Colonic mucosa (tissue), 4 donors: Measurements from ENCODE around the gene AFF3. TPM values are rescaled to one million over a fixed set of nuclear protein-coding genes. Genes with fewer than 3 reads are reported as not detected.

Experiments used
- DNase-seq: peaks from one replicate; pipeline ENCODE4 v3.0.0-alpha.2; 2020
- H3K27ac ChIP-seq: fragments of 200-600 bp; one replicate; pipeline ENCODE4 v1.8.0; 2021
- H3K27me3 ChIP-seq: fragments of 200-600 bp; one replicate; pipeline ENCODE4 v1.8.0; 2021
- H3K36me3 ChIP-seq: fragments of 200-600 bp; one replicate; pipeline ENCODE4 v1.8.0; 2021
- H3K4me1 ChIP-seq: fragments of 200-600 bp; one replicate; pipeline ENCODE4 v1.8.0; 2021; ENCODE audit warnings: mild to moderate bottlenecking
- H3K4me3 ChIP-seq: fragments of 200-600 bp; one replicate; pipeline ENCODE4 v1.8.0; 2021
- H3K9ac ChIP-seq, 2 donors: one replicate each; pipeline ENCODE4 v1.7.0; 2013; ENCODE audit warnings: control low read depth in 2 of 2, low read depth in 2 of 2, low read length in 2 of 2
- H3K9me3 ChIP-seq: fragments of 200-600 bp; one replicate; pipeline ENCODE4 v1.8.0; 2021
- intact Hi-C: fragments of 100-400 bp; cut with DNase I; formaldehyde crosslinking; loops from one replicate; pipeline ENCODE4 v1.14.1; 2022
- total RNA-seq, 2 donors: library from RNA; stranded (reverse); fragmentation: NEBNext Ultra II Directional in 1 of 2; extraction: Animal tissue kit (Norgen Biotek cat#: 25700) in 1 of 2; gene quantifications; one replicate each; pipeline ENCODE4 v1.2.1, GENCODE V29; 2021
- TF ChIP-seq, protein P1 (sequence below): fragments of 200-600 bp; IDR thresholded peaks from one replicate; pipeline ENCODE4 v1.8.0; 2022; ENCODE audit warnings: antibody characterized with exemption, mild to moderate bottlenecking
- donor health status: healthy.
- donor health status: DM: no; HTN: no; CAD: no.
- donor health status: DM: no; HTN: no; CAD: no.

AFF3 gene
- total RNA-seq, 2 donors from 2014 or later, result 0.86 to 2.6 TPM

DNA sequence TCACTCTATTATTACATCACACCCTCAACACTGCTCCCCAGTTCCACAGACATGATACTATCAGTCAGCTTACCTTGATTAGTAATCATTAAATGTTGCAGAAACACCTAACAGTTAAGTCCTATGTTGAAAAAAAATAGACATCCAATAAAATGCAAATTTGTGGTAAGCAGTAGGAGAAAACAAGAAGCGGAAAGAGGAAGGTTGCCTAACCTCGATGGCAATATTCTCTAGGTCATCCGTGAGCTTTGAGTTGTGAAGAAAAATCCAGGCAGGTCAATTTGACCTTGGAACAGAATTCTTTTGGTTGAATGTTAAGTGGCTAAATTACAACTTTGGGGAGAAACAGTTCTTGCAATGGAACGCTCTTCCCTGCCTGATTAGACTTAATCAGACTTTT, 264.4 kb downstream of the AFF3 start:
- intact Hi-C loops, result no loop called here
- DNase-seq, result no peak
- TF ChIP-seq, protein P1, sequence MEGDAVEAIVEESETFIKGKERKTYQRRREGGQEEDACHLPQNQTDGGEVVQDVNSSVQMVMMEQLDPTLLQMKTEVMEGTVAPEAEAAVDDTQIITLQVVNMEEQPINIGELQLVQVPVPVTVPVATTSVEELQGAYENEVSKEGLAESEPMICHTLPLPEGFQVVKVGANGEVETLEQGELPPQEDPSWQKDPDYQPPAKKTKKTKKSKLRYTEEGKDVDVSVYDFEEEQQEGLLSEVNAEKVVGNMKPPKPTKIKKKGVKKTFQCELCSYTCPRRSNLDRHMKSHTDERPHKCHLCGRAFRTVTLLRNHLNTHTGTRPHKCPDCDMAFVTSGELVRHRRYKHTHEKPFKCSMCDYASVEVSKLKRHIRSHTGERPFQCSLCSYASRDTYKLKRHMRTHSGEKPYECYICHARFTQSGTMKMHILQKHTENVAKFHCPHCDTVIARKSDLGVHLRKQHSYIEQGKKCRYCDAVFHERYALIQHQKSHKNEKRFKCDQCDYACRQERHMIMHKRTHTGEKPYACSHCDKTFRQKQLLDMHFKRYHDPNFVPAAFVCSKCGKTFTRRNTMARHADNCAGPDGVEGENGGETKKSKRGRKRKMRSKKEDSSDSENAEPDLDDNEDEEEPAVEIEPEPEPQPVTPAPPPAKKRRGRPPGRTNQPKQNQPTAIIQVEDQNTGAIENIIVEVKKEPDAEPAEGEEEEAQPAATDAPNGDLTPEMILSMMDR, result no peak
- H3K4me3 ChIP-seq, result no peak overlapping the region
- H3K36me3 ChIP-seq, result no peaks in the 10 kb centered on the region
- H3K9me3 ChIP-seq, result no peaks in the 10 kb centered on the region
- no peak overlapping the region for H3K27ac ChIP-seq
- no peaks in the 10 kb centered on the region for H3K27me3 ChIP-seq
- H3K4me1 ChIP-seq, result no peaks in the 10 kb centered on the region
- H3K9ac ChIP-seq, result no peak overlapping the region

DNA sequence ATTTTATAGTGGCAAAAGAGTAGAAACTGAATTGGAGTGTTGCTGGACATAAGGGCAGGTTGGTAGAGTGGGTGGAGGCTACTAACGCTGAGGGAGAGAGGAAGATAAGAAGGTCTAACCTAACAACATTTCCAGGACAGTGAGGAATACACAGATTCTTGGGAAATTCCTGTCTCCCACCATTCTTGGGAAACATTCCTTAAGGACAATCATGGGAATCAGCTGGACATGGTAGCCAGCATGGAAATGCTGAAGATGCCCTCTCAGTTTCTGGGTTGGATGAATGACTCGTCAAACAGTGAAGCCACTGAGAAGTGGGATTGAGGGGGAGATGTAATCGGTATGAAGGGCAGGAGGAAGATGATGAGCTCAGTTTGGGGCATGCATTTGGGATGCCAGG, 265.4 kb downstream of the AFF3 start:
- Histone ChIP-seq H3K36me3 (no peaks in the 10 kb centered on the region), H3K4me3 (no peak overlapping the region), H3K27ac (no peak overlapping the region), H3K9ac (no peak overlapping the region), H3K9me3 (no peaks in the 10 kb centered on the region), H3K4me1 (no peaks in the 10 kb centered on the region), H3K27me3 (no peaks in the 10 kb centered on the region)
- DNase-seq, result no peak
- intact Hi-C loops, result no loop called here
- TF ChIP-seq, protein P1, result no peak

DNA sequence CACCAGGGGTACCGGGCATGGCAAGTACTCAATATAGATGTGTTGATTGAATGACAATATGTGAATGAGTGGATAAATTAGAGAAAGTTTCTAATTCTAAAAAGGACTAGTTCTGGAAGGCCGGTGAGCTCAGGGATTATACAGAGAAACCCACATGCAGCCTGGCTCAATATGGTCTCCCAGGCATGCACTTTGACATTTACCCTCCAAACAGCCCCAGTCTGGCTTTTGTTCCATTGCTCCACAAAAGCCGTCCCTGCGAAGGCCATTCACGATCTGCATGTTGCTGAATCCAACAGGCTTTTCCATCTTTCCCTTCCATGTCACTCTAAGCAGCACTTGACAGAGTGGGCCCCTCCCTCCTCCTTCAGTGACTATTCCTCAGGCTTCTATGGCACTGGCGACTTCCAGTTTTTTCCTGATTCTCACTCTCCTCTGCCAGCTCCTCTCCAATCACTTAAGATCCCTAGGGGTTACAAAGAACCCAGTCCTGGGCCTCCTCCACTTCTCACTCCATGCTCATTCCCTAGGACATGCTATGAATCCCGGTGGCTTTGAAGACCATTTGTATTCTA, 266.7 kb downstream of the AFF3 start:
- TF ChIP-seq, protein P1, result no peak
- no peak overlapping the region for H3K27ac ChIP-seq
- H3K9me3 ChIP-seq, result no peaks in the 10 kb centered on the region
- no peaks in the 10 kb centered on the region for H3K4me1 ChIP-seq
- no peak overlapping the region for H3K9ac ChIP-seq
- no peak for DNase-seq
- intact Hi-C loops, result no loop called here
- H3K36me3 ChIP-seq, result no peaks in the 10 kb centered on the region
- H3K4me3 ChIP-seq, result no peak overlapping the region
- no peaks in the 10 kb centered on the region for H3K27me3 ChIP-seq

DNA sequence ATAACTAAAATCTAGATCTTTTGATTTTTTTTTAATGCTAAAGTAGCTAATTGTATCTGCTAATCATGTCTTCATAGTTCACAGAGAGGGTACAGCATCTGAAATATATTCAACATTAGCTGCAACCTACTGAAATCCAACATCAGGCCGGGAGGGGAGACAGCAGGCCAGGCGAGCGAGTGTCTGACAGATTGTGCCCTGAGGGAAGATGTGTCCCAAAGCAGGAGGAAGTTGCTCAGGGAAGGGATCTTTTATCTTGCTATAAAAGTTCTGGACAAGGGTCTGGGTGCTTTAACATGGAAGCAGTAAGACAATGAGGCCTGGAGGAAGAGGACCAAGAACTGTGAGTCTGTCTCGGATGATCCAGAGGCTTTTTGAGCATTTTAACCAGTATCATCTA, 274.1 kb downstream of the AFF3 start:
- no peak for DNase-seq
- TF ChIP-seq, protein P1, result no peak
- H3K27ac ChIP-seq, result no peak overlapping the region
- H3K27me3 ChIP-seq, result no peaks in the 10 kb centered on the region
- intact Hi-C loops, result no loop called here
- no peak overlapping the region for H3K9ac ChIP-seq
- no peaks in the 10 kb centered on the region for H3K36me3 ChIP-seq
- no peaks in the 10 kb centered on the region for H3K9me3 ChIP-seq
- H3K4me1 ChIP-seq, result no peaks in the 10 kb centered on the region
- no peak overlapping the region for H3K4me3 ChIP-seq

DNA sequence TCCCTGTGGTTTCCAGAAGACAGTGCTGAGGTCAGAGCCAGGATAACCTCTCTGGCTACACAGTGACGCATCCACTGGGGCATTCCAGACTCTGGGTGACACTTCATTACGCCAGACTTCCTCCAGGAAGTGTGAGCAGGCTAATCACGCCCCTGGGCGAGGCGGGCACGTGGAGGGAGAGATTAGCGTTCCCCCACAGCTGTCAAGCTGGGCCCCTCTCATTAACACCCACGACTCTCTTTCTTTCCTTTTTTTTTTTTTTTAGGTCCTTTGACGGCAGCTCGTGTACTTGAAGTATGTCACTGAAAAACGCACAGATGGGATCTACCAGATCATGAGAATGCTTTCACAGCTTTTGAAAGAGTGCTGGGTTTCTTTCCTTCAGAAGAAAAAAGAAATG, 274.6 kb downstream of the AFF3 start:
- H3K27ac ChIP-seq, result no peak overlapping the region
- no peaks in the 10 kb centered on the region for H3K27me3 ChIP-seq
- no peak for DNase-seq
- H3K9me3 ChIP-seq, result no peaks in the 10 kb centered on the region
- no peaks in the 10 kb centered on the region for H3K36me3 ChIP-seq
- no peaks in the 10 kb centered on the region for H3K4me1 ChIP-seq
- TF ChIP-seq, protein P1, result no peak
- no peak overlapping the region for H3K4me3 ChIP-seq
- H3K9ac ChIP-seq, result no peak overlapping the region
- intact Hi-C loops, result no loop called here
